Tracheal epithelial cell (primary cell): Measurements from ENCODE around the gene S100A4. TPM values are rescaled to one million over a fixed set of nuclear protein-coding genes. Genes with fewer than 3 reads are reported as not detected.

Experiments
- total RNA-seq: library from RNA; depleted of rRNA; stranded (reverse); fragments of >200 nt; gene quantifications from 2 replicates; pipeline ENCODE4 v1.2.1, GENCODE V29; 2014

S100A4 gene
- 44.8 and 55.4 TPM in 2 replicates for total RNA-seq

DNA sequence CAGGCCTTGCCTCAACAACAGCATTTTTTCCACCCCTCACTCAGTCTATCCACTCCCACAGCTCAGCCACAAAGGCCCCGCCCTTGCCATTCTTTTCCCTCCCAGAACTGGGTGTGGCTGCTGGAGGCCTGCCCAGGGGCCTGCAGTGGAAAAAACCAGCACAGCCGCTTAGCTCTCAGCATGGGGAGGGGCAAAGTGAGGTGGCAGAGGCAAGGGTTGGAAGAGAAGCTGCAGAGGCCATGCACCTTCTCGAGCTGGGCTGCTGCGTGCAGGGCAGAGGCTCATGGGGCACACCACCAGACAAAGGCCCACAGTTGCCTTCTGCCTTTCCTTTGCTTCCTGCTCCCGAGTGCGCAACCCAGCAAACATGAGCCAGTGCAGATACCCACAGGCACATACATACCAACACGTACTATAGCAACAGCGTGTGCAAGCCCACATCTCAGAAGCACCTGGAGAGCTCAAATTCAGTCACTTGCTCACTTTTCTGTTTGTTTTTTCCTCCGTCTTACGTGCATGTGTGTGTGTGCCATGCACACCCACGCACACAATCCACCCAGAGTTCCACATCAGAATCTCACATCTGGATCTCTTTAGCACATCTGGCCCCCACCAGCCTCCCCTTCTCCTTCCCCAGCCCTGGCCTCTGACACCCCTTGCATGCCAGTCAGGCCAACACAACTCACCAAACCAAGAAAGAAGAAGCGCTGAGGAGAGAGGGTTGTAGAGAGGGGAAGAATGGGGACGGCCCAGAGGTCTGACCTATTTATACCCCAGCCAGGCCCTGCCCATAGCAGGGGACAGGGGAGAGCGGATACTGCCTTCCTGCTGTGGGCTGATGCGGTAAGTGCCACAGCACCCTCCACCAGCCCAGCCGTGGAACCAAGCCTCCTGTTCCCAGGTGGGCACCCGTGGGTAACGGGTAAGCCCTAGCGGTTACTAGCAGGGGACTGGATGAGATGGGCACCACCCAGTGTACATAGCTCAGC lies at the start of gene S100A4:
Gene S100A4 (minus strand): TSS at position 740 of the 989 bp plus-strand sequence. CDS start 1,012 bp downstream, outside the sequence.

DNA sequence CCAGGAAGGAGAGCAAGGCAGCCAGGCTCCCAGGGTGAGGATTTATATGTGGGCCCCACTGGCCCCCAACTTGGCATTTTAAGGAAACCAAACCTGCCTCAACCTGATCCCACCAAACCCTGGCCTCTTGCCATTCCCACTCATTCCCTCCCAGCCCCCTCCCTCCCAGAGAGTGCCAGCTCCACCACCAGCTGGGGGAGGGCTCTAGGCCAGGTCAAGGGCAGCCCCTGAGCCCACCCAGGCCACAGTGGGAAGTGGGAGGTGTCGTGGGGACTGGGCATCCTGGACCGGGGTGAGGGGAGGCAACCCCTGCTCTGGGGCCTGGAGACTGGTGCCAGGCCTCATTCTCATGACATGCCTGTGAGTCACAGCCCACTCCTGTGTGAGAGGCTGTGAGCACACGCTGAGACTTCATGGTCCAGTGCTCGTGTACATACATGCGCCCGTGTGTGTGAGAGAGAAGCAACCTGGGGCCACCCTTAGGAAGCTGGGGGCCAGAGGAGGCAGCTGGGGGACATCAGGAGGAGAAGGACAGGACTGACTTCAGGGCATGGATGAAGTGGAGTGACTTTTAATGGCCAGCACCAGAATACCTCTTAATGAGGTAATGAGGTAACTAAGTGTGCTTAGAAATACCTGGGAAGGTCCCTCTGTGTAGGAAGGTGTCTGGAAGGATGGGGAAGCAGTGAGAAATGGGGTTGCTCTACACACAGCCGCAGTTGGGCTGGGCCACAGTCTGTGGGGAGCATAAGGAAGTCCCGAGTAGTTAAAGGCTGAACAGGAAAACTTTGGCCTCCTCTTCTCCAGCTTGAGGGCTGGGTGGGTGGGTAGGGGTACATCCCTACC lies 20.1 kb upstream of the S100A4 start, which contains the start of gene S100A2:
Gene S100A2 (minus strand): TSS at position 316 of the 846 bp plus-strand sequence. CDS start 1,967 bp downstream, outside the sequence.

GRCh38 chr1:153548722-153549688 lies 3.4 kb upstream of the S100A4 start, which contains the start of gene S100A3:
TSS of gene S100A3 (minus strand) at chr1:153549258. CDS start at chr1:153548485, 773 bp downstream.

GRCh38 chr1:153540394-153541361 lies 4.9 kb downstream of the S100A4 start, which contains the start of gene S100A5:
TSS of gene S100A5 (minus strand) at chr1:153540934. CDS start at chr1:153540191, 743 bp downstream.

GRCh38 chr1:153535242-153536011 lies 10.2 kb downstream of the S100A4 start, which contains the start of gene S100A6:
TSS of gene S100A6 (minus strand) at chr1:153535991. CDS start at chr1:153535339, 652 bp downstream.

Other genes with a start within 250 kb of the S100A4 start
- gene PGLYRP3, start 232.9 kb downstream of the S100A4 start, total RNA-seq = 1.7 TPM in 1 of 2 replicates, not detected in the other
- 0.64 and 1.9 TPM in 2 replicates for gene PGLYRP4, start 197.0 kb downstream of the S100A4 start, total RNA-seq
- gene S100A9, start 188.0 kb downstream of the S100A4 start, total RNA-seq = 302 and 949 TPM in 2 replicates
- 1.7 TPM in 1 of 2 replicates, not detected in the other for gene S100A12, start 170.2 kb downstream of the S100A4 start, total RNA-seq
- gene S100A8, start 154.7 kb downstream of the S100A4 start, total RNA-seq = 19.4 and 185 TPM in 2 replicates
- gene S100A7A, start 129.3 kb downstream of the S100A4 start, total RNA-seq = under 0.01 TPM in 1 of 2 replicates, not detected in the other
- 1.4 TPM in 1 of 2 replicates, not detected in the other for gene S100A7, start 85.2 kb downstream of the S100A4 start, total RNA-seq
- gene S100A6, start 9.8 kb downstream of the S100A4 start, total RNA-seq = 1,352 and 3,810 TPM in 2 replicates
- gene S100A5, start 4.9 kb downstream of the S100A4 start, total RNA-seq = 0.48 TPM in 1 of 2 replicates, not detected in the other
- 7.0 and 11.7 TPM in 2 replicates for gene S100A3, start 3.5 kb upstream of the S100A4 start, total RNA-seq
- gene S100A2, start 20.0 kb upstream of the S100A4 start, total RNA-seq = 975 and 1,509 TPM in 2 replicates
- gene S100A16, start 67.3 kb upstream of the S100A4 start, total RNA-seq = 969 and 1,207 TPM in 2 replicates
- gene S100A14, start 70.5 kb upstream of the S100A4 start, total RNA-seq = 685 and 1,926 TPM in 2 replicates
- 58.4 and 79.0 TPM in 2 replicates for gene S100A13, start 81.7 kb upstream of the S100A4 start, total RNA-seq
- not detected in 2 replicates for gene S100A1, start 82.6 kb upstream of the S100A4 start, total RNA-seq
- gene CHTOP, start 88.3 kb upstream of the S100A4 start, total RNA-seq = 20.5 and 30.1 TPM in 2 replicates
- 53.5 and 60.7 TPM in 2 replicates for gene SNAPIN, start 112.9 kb upstream of the S100A4 start, total RNA-seq
- 103 and 208 TPM in 2 replicates for gene ILF2, start 125.2 kb upstream of the S100A4 start, total RNA-seq
- 0.48 TPM in 1 of 2 replicates, not detected in the other for gene NPR1, start 132.9 kb upstream of the S100A4 start, total RNA-seq
- gene INTS3, start 182.2 kb upstream of the S100A4 start, total RNA-seq = 12.5 and 14.5 TPM in 2 replicates
- 5.1 and 17.9 TPM in 2 replicates for gene SLC27A3, start 229.6 kb upstream of the S100A4 start, total RNA-seq